GM20000 (cell line): ENCODE results near the gene NUDT8.

Experiments used
- DNase-seq: peaks from one replicate; pipeline ENCODE4 v3.0.0; 2012; ENCODE audit warnings: low spot score
- CTCF ChIP-seq: IDR thresholded peaks from 2 replicates; pipeline ENCODE4 v1.5.1; 2012; ENCODE audit warnings: mild to moderate bottlenecking, control low read depth; ENCODE audit errors: extremely low read depth, missing control alignments

NUDT8 gene, protein sequence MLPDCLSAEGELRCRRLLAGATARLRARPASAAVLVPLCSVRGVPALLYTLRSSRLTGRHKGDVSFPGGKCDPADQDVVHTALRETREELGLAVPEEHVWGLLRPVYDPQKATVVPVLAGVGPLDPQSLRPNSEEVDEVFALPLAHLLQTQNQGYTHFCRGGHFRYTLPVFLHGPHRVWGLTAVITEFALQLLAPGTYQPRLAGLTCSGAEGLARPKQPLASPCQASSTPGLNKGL

DNA sequence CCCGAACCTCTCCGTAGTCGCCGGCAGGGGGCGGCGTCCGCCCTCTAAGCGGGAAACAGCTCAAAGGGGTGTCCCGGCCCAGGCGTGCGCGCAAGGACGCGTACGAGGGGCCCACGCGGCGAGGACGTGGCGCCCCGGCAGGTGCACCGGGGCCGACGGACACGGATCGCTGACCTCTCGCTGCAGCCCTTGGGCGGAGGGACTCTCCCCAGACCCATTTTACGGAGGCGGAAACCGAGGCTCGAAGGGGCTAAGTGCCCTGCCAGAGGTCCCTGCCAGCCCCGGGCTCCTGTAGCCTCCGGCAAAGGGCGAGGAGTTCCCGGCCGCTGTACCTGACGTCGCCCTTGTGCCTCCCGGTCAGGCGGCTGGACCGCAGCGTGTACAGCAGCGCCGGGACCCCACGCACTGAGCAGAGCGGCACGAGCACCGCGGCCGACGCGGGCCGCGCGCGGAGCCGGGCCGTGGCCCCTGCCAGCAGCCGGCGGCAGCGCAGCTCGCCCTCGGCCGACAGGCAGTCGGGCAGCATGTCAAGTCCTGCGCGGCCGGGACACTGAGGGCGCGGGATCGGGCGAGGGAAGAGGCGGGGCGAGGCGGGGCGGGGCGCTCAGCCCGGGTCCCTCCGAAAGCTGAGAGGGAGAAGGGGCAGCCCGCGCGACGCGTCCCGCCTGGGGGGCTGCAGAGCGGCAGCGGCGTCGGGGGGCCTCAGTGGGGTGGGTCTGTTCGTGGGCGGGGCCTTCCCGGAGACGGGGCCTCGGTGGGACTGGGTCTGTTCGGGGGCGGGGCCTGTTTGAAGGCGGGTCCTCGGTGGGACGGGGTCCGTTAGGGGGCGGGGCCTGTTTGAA lies at the start of gene NUDT8:
NUDT8 (minus strand) TSS at position 552 of the 842 bp plus-strand sequence; CDS start at position 526, 26 bp downstream.
- TF ChIP-seq CTCF, result peak; percentile 74
- DNase-seq, result peak; percentile 90

GRCh38 chr11:67675058-67675747 lies 45.5 kb upstream of the NUDT8 start:
- no peak for TF ChIP-seq CTCF
- DNase-seq, result no peak

DNA sequence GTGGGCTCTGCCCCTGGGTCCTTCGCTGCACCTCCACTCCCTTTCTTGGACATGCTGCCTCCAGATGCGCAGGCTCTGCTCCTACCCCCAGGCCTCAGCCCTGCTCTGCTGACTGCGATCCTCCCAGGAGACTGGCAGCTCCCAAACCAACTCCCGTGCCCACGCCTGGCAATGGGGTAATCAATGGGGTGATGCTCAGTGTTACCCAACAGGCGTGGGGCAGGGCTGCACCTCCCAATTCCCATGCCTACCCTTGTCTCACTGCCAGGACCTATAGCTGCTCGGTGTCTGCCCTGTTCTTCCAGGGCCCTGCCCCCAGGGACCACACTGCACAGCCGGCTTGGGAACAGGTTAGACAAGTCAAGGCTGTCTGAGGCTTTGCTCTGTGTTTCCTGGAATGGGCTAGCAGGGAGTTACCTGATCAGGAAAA lies 44.7 kb upstream of the NUDT8 start, which contains the start of gene ALDH3B2:
ALDH3B2 (minus strand) TSS at position 182 of the 430 bp plus-strand sequence. CDS start 7,688 bp downstream, outside the sequence.
- DNase-seq, result no peak
- TF ChIP-seq CTCF, result no peak

GRCh38 chr11:67673902-67674301 lies 44.2 kb upstream of the NUDT8 start:
- no peak for DNase-seq
- TF ChIP-seq CTCF, result no peak

GRCh38 chr11:67673358-67673757 lies 43.6 kb upstream of the NUDT8 start:
- TF ChIP-seq CTCF, result no peak
- no peak for DNase-seq

- no peak for TF ChIP-seq CTCF
- DNase-seq, result no peak
These were observed 41.4 kb upstream of the NUDT8 start for GRCh38 chr11:67671211-67671520.
